ENCODE measurements around the gene TMEM200B. TPM values are rescaled to one million over a fixed set of nuclear protein-coding genes. Genes with fewer than 3 reads are reported as not detected.

TMEM200B gene
- total and polyA plus RNA-seq, 2 experiments from 2014 or later, result 4.9 to 8.7 TPM

DNA sequence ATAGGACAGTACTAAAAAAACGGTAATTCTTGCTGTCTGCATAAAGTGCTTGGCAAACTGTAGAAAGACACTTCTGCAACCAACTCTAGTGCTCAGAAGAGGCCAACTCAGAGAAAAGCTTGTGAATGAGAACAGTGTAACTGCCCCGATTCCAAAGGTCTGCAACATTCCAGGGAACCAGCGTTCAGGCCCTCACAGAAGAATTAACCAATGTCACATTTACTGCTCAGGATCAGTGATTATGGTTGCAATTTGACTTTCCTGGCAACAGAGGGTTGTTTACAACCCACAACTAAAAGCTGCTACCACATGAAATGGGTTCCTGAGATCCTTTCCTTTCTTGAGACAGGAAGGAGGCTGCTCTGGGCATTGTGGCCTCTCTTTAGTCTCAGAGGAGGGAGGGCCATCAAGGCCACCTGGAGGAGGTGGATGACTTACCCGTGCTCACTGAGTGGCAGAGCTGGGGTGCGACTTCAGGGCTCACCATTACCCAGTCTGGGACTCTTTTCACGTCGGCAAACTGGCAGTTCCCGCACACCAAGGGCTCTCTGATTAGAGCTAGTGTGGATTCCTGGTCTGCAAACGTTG is 42.7 kb upstream of the TMEM200B start:
- ATAC-seq (peak; percentile 17), DNase-seq (ENCODE audit: low spot score) (no peak)
- Histone ChIP-seq H3K4me3 (no peak overlapping the region), H3K36me3 (ENCODE audit: insufficient read depth) (no peaks in the 10 kb centered on the region), H4K20me1 (replicated peaks; ENCODE audit: insufficient read depth) (peaks cover 26% of the 10 kb centered on the region), H3F3A (replicated peaks; ENCODE audit: low read depth) (0 out of 2 replicates have a peak, but pooled peaks cover 6% of the 10 kb centered on the region), H3K27me3 (ENCODE audit: insufficient read depth) (no peaks in the 10 kb centered on the region), H3K4me2 (peak overlapping the region; percentile 28), H2AFZ (no peak overlapping the region), H3K4me1 (ENCODE audit: insufficient read depth) (peaks cover 70% of the 10 kb centered on the region), H3K9me2 (ENCODE audit: insufficient read depth) (no peaks in the 10 kb centered on the region), H3K79me2 (replicated peaks; ENCODE audit: insufficient read depth) (peaks cover 85% of the 10 kb centered on the region), H3K27ac (ENCODE audit: low read depth) (peak overlapping the region; percentile 76)
- H3K9me3 Mint-ChIP-seq, result no peaks in the 10 kb centered on the region
- H3K27ac Mint-ChIP-seq, result peak overlapping the region; percentile 8
- peaks cover 76% of the 10 kb centered on the region for H3K4me1 Mint-ChIP-seq
- peaks cover 41% of the 10 kb centered on the region for H3K36me3 Mint-ChIP-seq (ENCODE audit: low read depth)
- H3K27me3 Mint-ChIP-seq (ENCODE audit: insufficient read depth, low read depth, poor library complexity), result peaks cover 10% of the 10 kb centered on the region
- H3K4me3 Mint-ChIP-seq, result no peak overlapping the region; the same call in 2 of the 3 replicates
- TF ChIP-seq, protein P1, sequence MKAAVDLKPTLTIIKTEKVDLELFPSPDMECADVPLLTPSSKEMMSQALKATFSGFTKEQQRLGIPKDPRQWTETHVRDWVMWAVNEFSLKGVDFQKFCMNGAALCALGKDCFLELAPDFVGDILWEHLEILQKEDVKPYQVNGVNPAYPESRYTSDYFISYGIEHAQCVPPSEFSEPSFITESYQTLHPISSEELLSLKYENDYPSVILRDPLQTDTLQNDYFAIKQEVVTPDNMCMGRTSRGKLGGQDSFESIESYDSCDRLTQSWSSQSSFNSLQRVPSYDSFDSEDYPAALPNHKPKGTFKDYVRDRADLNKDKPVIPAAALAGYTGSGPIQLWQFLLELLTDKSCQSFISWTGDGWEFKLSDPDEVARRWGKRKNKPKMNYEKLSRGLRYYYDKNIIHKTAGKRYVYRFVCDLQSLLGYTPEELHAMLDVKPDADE (IDR thresholded peaks at IDR 0.05), result no peak
- TF ChIP-seq POLR2AphosphoS5 (IDR thresholded peaks at IDR 0.05; ENCODE audit: low read depth) (no peak), ZNF331 (CRISPR knock-in tag; IDR thresholded peaks at IDR 0.05; ENCODE audit: low read depth) (no peak), ZNF114 (CRISPR knock-in tag; IDR thresholded peaks at IDR 0.05) (no peak)

DNA sequence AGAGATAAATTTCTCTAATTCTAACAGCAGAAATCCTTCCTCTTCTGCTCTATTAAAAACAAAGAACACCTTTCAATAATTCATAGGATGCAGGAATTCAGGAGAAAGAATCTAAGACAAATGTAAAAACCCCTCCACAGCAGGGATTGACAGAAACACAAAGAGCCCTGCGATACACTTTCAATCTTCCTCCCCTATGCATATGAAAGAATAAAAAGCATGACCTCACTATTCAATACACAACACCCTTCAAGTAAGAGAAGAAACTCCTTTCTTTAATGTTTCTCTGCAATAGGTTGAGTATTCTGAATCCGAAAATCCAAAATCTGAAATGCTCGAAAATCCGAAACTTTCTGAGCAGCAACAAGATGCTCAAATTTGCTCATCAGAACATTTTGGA is 40.9 kb upstream of the TMEM200B start:
- peaks cover 6% of the 10 kb centered on the region for H3K27me3 Mint-ChIP-seq (ENCODE audit: insufficient read depth, low read depth, poor library complexity)
- H3K27ac ChIP-seq (ENCODE audit: low read depth), result peak overlapping the region; percentile 88
- H3K4me1 ChIP-seq (ENCODE audit: insufficient read depth), result peaks cover 58% of the 10 kb centered on the region
- peak overlapping the region; percentile 28 for H3K4me2 ChIP-seq
- DNase-seq (ENCODE audit: low spot score) (peak; percentile 75), ATAC-seq (peak; percentile 74)
- H3F3A ChIP-seq (replicated peaks; ENCODE audit: low read depth), result 0 out of 2 replicates have a peak, but pooled peaks cover 6% of the 10 kb centered on the region
- H3K9me3 Mint-ChIP-seq, result no peaks in the 10 kb centered on the region
- peak overlapping the region; percentile 91 for H3K27ac Mint-ChIP-seq
- peak overlapping the region; percentile 61 for H3K4me3 Mint-ChIP-seq
- H4K20me1 ChIP-seq (replicated peaks; ENCODE audit: insufficient read depth), result peaks cover 22% of the 10 kb centered on the region
- H3K27me3 ChIP-seq (ENCODE audit: insufficient read depth), result no peaks in the 10 kb centered on the region
- peaks cover 47% of the 10 kb centered on the region for H3K36me3 Mint-ChIP-seq (ENCODE audit: low read depth)
- H2AFZ ChIP-seq, result no peak overlapping the region
- H3K79me2 ChIP-seq (replicated peaks; ENCODE audit: insufficient read depth), result peaks cover 83% of the 10 kb centered on the region
- peak overlapping the region; percentile 7 for H3K4me3 ChIP-seq
- peaks cover 67% of the 10 kb centered on the region for H3K4me1 Mint-ChIP-seq
- H3K36me3 ChIP-seq (ENCODE audit: insufficient read depth), result peaks cover 4% of the 10 kb centered on the region
- no peaks in the 10 kb centered on the region for H3K9me2 ChIP-seq (ENCODE audit: insufficient read depth)
- TF ChIP-seq EZH2phosphoT487 (IDR thresholded peaks at IDR 0.05; ENCODE audit: unreplicated experiment) (no peak), CREB1 (CRISPR knock-in tag; IDR thresholded peaks at IDR 0.05; ENCODE audit: low read depth) (peak; percentile 80), STAT1 (IDR thresholded peaks at IDR 0.05; ENCODE audit: unreplicated experiment) (no peak), ZNF331 (CRISPR knock-in tag; IDR thresholded peaks at IDR 0.05; ENCODE audit: low read depth) (no peak), NANOG (IDR thresholded peaks at IDR 0.05; ENCODE audit: borderline replicate concordance) (peak; percentile 90), JUNB (IDR thresholded peaks at IDR 0.05; ENCODE audit: unreplicated experiment) (no peak), EZH2 (IDR thresholded peaks at IDR 0.05; ENCODE audit: low read depth, unreplicated experiment) (no peak), ZNF114 (CRISPR knock-in tag; IDR thresholded peaks at IDR 0.05) (no peak)
- TF ChIP-seq, protein P2, sequence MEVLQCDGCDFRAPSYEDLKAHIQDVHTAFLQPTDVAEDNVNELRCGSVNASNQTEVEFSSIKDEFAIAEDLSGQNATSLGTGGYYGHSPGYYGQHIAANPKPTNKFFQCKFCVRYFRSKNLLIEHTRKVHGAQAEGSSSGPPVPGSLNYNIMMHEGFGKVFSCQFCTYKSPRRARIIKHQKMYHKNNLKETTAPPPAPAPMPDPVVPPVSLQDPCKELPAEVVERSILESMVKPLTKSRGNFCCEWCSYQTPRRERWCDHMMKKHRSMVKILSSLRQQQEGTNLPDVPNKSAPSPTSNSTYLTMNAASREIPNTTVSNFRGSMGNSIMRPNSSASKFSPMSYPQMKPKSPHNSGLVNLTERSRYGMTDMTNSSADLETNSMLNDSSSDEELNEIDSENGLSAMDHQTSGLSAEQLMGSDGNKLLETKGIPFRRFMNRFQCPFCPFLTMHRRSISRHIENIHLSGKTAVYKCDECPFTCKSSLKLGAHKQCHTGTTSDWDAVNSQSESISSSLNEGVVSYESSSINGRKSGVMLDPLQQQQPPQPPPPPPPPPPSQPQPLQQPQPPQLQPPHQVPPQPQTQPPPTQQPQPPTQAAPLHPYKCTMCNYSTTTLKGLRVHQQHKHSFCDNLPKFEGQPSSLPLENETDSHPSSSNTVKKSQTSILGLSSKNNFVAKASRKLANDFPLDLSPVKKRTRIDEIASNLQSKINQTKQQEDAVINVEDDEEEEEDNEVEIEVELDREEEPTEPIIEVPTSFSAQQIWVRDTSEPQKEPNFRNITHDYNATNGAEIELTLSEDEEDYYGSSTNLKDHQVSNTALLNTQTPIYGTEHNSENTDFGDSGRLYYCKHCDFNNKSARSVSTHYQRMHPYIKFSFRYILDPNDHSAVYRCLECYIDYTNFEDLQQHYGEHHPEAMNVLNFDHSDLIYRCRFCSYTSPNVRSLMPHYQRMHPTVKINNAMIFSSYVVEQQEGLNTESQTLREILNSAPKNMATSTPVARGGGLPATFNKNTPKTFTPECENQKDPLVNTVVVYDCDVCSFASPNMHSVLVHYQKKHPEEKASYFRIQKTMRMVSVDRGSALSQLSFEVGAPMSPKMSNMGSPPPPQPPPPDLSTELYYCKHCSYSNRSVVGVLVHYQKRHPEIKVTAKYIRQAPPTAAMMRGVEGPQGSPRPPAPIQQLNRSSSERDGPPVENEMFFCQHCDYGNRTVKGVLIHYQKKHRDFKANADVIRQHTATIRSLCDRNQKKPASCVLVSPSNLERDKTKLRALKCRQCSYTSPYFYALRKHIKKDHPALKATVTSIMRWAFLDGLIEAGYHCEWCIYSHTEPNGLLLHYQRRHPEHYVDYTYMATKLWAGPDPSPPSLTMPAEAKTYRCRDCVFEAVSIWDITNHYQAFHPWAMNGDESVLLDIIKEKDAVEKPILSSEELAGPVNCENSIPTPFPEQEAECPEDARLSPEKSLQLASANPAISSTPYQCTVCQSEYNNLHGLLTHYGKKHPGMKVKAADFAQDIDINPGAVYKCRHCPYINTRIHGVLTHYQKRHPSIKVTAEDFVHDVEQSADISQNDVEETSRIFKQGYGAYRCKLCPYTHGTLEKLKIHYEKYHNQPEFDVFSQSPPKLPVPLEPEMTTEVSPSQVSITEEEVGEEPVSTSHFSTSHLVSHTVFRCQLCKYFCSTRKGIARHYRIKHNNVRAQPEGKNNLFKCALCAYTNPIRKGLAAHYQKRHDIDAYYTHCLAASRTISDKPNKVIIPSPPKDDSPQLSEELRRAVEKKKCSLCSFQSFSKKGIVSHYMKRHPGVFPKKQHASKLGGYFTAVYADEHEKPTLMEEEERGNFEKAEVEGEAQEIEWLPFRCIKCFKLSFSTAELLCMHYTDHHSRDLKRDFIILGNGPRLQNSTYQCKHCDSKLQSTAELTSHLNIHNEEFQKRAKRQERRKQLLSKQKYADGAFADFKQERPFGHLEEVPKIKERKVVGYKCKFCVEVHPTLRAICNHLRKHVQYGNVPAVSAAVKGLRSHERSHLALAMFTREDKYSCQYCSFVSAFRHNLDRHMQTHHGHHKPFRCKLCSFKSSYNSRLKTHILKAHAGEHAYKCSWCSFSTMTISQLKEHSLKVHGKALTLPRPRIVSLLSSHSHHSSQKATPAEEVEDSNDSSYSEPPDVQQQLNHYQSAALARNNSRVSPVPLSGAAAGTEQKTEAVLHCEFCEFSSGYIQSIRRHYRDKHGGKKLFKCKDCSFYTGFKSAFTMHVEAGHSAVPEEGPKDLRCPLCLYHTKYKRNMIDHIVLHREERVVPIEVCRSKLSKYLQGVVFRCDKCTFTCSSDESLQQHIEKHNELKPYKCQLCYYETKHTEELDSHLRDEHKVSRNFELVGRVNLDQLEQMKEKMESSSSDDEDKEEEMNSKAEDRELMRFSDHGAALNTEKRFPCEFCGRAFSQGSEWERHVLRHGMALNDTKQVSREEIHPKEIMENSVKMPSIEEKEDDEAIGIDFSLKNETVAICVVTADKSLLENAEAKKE (CRISPR knock-in tag; IDR thresholded peaks at IDR 0.05), result no peak

Data from GM23338 (cell line).